ENCODE data around the gene A4GALT. TPM values are rescaled to one million over a fixed set of nuclear protein-coding genes. Genes with fewer than 3 reads are reported as not detected.

Gene A4GALT
- total and polyA plus RNA-seq, 7 donors, result 1.6 to 51.0 (median 23.5) TPM

DNA sequence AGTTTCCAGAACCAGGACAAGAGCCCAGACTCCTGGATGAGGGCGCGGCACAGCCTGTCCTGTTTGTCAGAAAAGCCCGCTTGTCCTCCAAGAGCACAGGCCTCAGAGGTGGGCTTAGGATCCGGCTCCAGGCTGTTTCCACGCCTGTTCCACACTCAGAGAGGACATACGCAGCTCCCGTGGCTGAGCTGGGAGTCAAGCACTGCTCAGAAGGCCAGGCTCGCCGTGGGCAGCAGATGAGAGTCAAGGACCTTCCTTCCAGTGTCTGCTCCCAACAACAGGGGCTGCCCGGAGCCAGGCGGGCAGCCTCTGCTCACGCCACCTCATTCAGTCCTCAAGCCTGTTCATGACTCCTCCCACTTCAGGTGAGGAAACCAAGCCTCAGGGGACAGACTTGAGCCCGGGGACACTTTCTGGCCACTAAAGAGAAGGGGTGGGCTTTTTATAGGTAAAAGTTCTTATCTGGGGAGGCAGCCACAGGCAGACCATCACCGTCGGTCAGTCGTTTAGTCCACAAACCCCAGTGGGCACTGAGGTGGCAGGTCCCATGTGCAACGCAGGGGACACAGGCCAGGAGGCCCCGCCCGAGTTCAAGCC lies 75.2 kb downstream of the A4GALT start:
- H3K27ac ChIP-seq, result peak overlapping the region; percentile 95 to 98 (median 96)
- H3K4me1 ChIP-seq, result peaks cover 0 to 78% (median 68%) of the 10 kb centered on the region in 4 donors
- WGBS, 2 donors, result 40 to 62% methylated on average over 19 of the region's 19 CpGs
- intact Hi-C loops (cut with DNase I), result loop anchor here (2.0 to 10.0 kb wide), 4 partner anchors 25 to 542 kb away; partner anchors contain the start of genes ARFGAP3, PACSIN2 and TTLL12
- H3K9me3 ChIP-seq, result no peaks in the 10 kb centered on the region
- H3K27me3 ChIP-seq, result no peaks in the 10 kb centered on the region
- peak overlapping the region; percentile 2 to 34 (median 26) for H3K4me3 ChIP-seq
- TF ChIP-seq, protein P1, sequence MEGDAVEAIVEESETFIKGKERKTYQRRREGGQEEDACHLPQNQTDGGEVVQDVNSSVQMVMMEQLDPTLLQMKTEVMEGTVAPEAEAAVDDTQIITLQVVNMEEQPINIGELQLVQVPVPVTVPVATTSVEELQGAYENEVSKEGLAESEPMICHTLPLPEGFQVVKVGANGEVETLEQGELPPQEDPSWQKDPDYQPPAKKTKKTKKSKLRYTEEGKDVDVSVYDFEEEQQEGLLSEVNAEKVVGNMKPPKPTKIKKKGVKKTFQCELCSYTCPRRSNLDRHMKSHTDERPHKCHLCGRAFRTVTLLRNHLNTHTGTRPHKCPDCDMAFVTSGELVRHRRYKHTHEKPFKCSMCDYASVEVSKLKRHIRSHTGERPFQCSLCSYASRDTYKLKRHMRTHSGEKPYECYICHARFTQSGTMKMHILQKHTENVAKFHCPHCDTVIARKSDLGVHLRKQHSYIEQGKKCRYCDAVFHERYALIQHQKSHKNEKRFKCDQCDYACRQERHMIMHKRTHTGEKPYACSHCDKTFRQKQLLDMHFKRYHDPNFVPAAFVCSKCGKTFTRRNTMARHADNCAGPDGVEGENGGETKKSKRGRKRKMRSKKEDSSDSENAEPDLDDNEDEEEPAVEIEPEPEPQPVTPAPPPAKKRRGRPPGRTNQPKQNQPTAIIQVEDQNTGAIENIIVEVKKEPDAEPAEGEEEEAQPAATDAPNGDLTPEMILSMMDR (IDR thresholded peaks at IDR 0.05), result no peak
- TF ChIP-seq EP300 (IDR thresholded peaks at IDR 0.05) (no peak), POLR2A (IDR thresholded peaks at IDR 0.05) (no peak), POLR2AphosphoS5 (IDR thresholded peaks at IDR 0.05) (peak in 2 of 4 donors; percentile 28 to 36)
- H3K36me3 ChIP-seq, result no peaks in the 10 kb centered on the region
- DNase-seq, result no peak

DNA sequence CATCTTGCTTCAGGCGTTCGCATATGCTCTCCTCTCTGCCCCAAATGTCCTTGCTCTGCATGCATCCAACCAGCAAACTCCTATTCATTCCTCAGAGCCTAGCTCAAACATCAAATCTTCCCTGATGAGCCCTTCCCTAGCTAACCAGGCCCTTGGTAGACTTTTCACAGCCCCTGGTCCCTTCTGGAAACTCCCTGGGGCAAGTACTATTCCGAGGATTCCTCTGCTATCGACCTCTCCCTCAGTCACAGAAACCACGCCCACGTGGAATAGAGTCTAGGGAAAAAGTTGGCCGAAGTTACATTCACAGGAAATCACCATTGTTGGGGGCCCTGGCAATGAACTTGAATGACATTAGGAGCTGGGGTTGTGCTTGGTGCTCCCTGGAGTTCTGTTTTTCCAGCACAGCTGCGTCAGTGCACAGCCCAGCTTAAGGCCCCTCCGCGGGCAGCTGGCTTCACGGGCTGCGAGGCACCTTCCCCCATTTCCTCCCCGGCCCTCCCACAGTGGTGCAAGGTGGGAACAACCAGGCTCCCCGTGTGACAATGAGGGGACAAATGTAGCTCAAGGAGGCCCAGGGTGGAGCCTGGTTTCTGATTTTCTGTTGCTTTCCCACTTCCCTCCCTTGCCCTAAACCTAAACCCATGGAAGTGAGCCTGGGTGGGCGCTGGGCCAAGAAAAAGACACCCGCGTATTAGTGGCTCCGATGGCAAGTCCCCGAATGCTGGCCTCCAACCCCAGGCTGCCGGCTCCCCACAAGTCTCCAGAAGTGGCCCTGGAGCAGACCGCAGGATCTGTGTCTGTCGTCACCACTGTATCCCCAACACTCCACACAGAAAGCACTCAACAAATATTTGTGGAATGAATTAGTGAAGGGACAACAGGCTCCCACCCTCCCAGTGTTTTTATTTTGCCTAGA lies 76.0 kb downstream of the A4GALT start:
- intact Hi-C loops (cut with DNase I), result loop anchor here (2.0 to 10.0 kb wide), 4 partner anchors 24 to 543 kb away; partner anchors contain the start of genes ARFGAP3, PACSIN2 and TTLL12
- H3K27me3 ChIP-seq, result no peaks in the 10 kb centered on the region
- no peaks in the 10 kb centered on the region for H3K36me3 ChIP-seq
- peaks cover 0 to 75% (median 68%) of the 10 kb centered on the region in 4 donors for H3K4me1 ChIP-seq
- WGBS, 2 donors, result 42 to 43% methylated on average over 22 of the region's 22 CpGs
- H3K27ac ChIP-seq, result peak overlapping the region; percentile 95 to 98 (median 96)
- no peaks in the 10 kb centered on the region for H3K9me3 ChIP-seq
- TF ChIP-seq POLR2A (IDR thresholded peaks at IDR 0.05), result no peak
- peak in 2 of 4 donors; percentile 11 to 13 for TF ChIP-seq POLR2AphosphoS5 (IDR thresholded peaks at IDR 0.05)
- H3K4me3 ChIP-seq, result peak overlapping the region; percentile 2 to 34 (median 26)
- peak; percentile 87 for DNase-seq

DNA sequence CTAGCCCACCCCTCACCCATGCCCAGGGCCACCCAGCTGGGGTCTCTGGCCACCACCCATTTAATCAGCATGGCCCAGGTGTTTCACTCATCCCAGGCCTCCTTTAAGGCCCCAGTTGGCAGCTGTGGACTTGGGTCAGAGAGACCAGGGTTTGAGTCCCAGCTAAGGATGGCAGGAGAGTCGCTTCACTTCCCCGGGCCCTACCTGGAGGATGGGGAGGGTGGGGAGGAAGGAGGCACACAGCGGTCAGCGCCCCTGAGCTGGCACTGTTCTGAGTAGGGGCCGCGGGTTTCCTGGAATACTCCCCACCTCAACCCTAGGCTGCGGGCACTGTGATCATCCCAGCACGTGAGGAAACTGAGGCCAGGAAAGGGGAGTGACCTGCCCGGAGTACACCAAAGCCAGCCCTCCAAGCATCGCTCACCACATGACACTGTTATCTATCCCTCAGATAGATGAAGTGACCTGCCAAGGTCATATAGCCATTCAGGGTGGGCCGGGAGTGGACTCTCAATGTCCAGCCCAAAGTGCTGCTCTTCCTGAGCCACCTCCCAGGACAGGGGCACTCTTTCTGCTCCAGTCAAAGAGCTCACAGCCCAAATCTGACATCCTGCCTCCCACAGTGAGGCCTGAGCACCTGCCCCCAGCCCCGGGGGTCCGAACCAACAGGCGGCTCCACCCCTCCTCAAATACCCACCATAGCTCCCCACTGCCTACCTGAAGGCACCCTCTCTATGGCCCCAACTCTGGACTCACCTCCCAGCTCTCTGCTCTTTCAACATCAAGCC lies 76.8 kb downstream of the A4GALT start:
- no peak for DNase-seq
- Histone ChIP-seq H3K4me1 (peaks cover 0 to 73% (median 66%) of the 10 kb centered on the region in 4 donors), H3K27me3 (no peaks in the 10 kb centered on the region), H3K9me3 (no peaks in the 10 kb centered on the region), H3K4me3 (peak overlapping the region in 1 of 4 donors; percentile 34), H3K27ac (peak overlapping the region; percentile 95 to 98 (median 96)), H3K36me3 (no peaks in the 10 kb centered on the region)
- TF ChIP-seq, protein P1 (IDR thresholded peaks at IDR 0.05), result no peak
- TF ChIP-seq POLR2AphosphoS5 (IDR thresholded peaks at IDR 0.05), result no peak
- no peak for TF ChIP-seq POLR2A (IDR thresholded peaks at IDR 0.05)
- TF ChIP-seq EP300 (IDR thresholded peaks at IDR 0.05), result no peak
- intact Hi-C loops (cut with DNase I), result loop anchor here (2.0 to 10.0 kb wide), 3 partner anchors 23 to 371 kb away; partner anchors contain the start of genes ARFGAP3 and PACSIN2
- 93 to 95% methylated on average over 14 of the region's 14 CpGs for WGBS, 2 donors

DNA sequence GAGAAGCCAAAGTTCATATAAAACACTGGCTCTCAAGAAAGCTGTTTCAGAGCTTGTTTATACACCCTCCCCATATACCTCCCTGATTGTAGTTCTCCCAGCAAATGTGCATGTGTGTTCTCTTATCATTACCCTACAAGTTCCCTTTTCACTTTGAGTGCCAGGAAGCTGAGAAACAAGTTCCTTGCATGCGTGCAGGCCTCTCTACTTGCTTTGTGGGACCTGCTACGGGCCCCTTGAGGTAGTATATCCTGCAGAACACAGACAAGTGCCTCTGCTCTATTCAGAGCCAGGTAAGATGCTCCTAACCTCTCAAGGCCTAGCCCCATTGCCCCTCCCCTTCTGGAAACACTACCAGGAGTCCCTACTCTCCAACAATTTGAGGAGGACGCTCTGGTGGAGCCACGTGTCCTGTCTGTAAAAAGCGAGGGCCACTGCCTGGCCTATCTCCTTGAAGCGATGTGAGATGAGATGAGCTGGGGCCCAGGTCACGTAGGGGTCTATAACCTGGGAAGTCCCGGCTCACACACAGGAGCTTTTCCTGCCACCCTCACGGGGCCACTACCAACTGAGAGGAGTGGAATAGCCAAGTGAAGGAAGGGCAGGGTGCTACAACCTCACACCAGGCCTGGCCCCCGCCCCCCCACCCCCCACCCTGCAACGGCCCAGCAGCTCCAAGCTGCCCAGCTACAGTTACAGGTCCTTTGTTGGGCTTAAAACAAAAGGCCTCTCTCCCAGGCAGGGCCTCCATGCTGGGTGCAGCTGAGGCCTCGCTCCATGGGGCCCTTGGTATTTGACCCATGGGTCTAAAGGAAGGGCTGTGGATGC lies 77.7 kb downstream of the A4GALT start:
- Histone ChIP-seq H3K27ac (peak overlapping the region; percentile 53 to 98 (median 96)), H3K4me1 (peaks cover 0 to 65% (median 61%) of the 10 kb centered on the region in 4 donors)

More for the DNA sequence above, 77.7 kb downstream of the A4GALT start:
- no peak for TF ChIP-seq POLR2AphosphoS5 (IDR thresholded peaks at IDR 0.05)
- TF ChIP-seq, protein P1 (IDR thresholded peaks at IDR 0.05), result no peak
- TF ChIP-seq EP300 (IDR thresholded peaks at IDR 0.05), result no peak
- no peak for TF ChIP-seq POLR2A (IDR thresholded peaks at IDR 0.05)
- no peak overlapping the region for H3K4me3 ChIP-seq
- no peaks in the 10 kb centered on the region for H3K27me3 ChIP-seq
- WGBS, 2 donors, result 71 to 76% methylated on average over 12 of the region's 12 CpGs
- no peak for DNase-seq
- intact Hi-C loops (cut with DNase I), result loop anchor here (10.0 kb wide), 2 partner anchors 212 to 372 kb away; partner anchors contain the start of genes ARFGAP3 and PACSIN2
- no peaks in the 10 kb centered on the region for H3K36me3 ChIP-seq
- H3K9me3 ChIP-seq, result no peaks in the 10 kb centered on the region

Small RNA genes within 50 kb of the gene (small RNA-seq; reads per million reads assigned to genes)
- gene RF00019, result 0 reads per million in 3 donors

Other genes with a start within 250 kb of the A4GALT start
- gene RRP7A, start 201.1 kb downstream of the A4GALT start, total RNA-seq, result 10 to 100 TPM; 16.3 to 20.0 (median 18.4) TPM
- 10 to 100 TPM in 2 of 3 donors, 1 to 10 TPM in 1; 6.6 to 39.9 (median 19.7) TPM for gene RRP7A, start 201.1 kb downstream of the A4GALT start, polyA plus RNA-seq
- 1 to 10 TPM; 2.2 to 6.1 (median 3.2) TPM for gene SERHL2, start 166.9 kb downstream of the A4GALT start, total RNA-seq
- gene SERHL2, start 166.9 kb downstream of the A4GALT start, polyA plus RNA-seq, result 1 to 10 TPM in 2 of 3 donors, under 1 TPM in 1; 0.92 to 3.6 (median 2.4) TPM
- gene POLDIP3, start 106.0 kb downstream of the A4GALT start, total RNA-seq, result 10 to 100 TPM; 30.2 to 41.4 (median 34.5) TPM
- 10 to 100 TPM; 25.8 to 45.9 (median 29.6) TPM for gene POLDIP3, start 106.0 kb downstream of the A4GALT start, polyA plus RNA-seq
- under 1 TPM in 1 of 4 donors, not detected in 3; 0.66 TPM for gene ATP5MGL, start 80.3 kb downstream of the A4GALT start, total RNA-seq
- under 1 TPM in 1 of 3 donors, not detected in 2; 0.25 TPM for gene ATP5MGL, start 80.3 kb downstream of the A4GALT start, polyA plus RNA-seq
- 100 to 1,000 TPM in 2 of 4 donors, 10 to 100 TPM in 2; 71.5 to 156 (median 88.6) TPM for gene CYB5R3, start 71.5 kb downstream of the A4GALT start, total RNA-seq
- 100 to 1,000 TPM in 1 of 3 donors, 10 to 100 TPM in 2; 44.9 to 158 (median 78.7) TPM for gene CYB5R3, start 71.5 kb downstream of the A4GALT start, polyA plus RNA-seq
- gene ARFGAP3, start 136.4 kb upstream of the A4GALT start, total RNA-seq, result 10 to 100 TPM; 35.7 to 45.3 (median 40.5) TPM
- 10 to 100 TPM; 23.4 to 28.4 (median 27.1) TPM for gene ARFGAP3, start 136.4 kb upstream of the A4GALT start, polyA plus RNA-seq